A673 (cell line): Measurements from ENCODE around the gene ESPNL. TPM values are rescaled to one million over a fixed set of nuclear protein-coding genes. Genes with fewer than 3 reads are reported as not detected.

Source experiments
- BruUV-seq: library from RNA; stranded (reverse); fragments of 400-500 nt; replicated peaks from 2 replicates; lab custom pipeline; 2021; lab: Mats Ljungman, UMichigan
- CTCF ChIA-PET: fragments of 300-600 bp; sonication (Branson Sonifier 250); formaldehyde crosslinking; loops from one replicate; lab custom pipeline; 2022; ENCODE audit warnings: antibody characterized with exemption; lab: Charles Lee
- POLR2A ChIA-PET: fragments of 300-600 bp; sonication (Branson Sonifier 250); formaldehyde crosslinking; loops from one replicate; lab custom pipeline; 2022; ENCODE audit warnings: antibody characterized with exemption; ENCODE audit not compliant: low non-redundant PET; lab: Charles Lee
- DNase-seq: peaks from one replicate; pipeline ENCODE4 v3.0.0-alpha.2; 2015; ENCODE audit warnings: low spot score
- H3K27ac ChIP-seq: fragments of 200-600 bp; sonication (generic); 2 replicates; pipeline ENCODE4 v1.5.1; 2016; ENCODE audit warnings: mixed run types, low read depth, mild to moderate bottlenecking, mixed read lengths, antibody characterized with exemption, low read length; ENCODE audit not compliant: poor library complexity, severe bottlenecking
- H3K27me3 ChIP-seq: fragments of 200-600 bp; sonication (generic); replicated peaks from 2 replicates; pipeline ENCODE4 v1.6.1; 2017; ENCODE audit warnings: mixed run types, low read depth, mild to moderate bottlenecking, mixed read lengths, antibody characterized with exemption, low read length; ENCODE audit not compliant: insufficient read depth, poor library complexity
- H3K36me3 ChIP-seq: fragments of 200-600 bp; sonication (generic); 2 replicates; pipeline ENCODE4 v1.6.1; 2016; ENCODE audit warnings: mixed run types, mild to moderate bottlenecking, mixed read lengths, antibody characterized with exemption, low read length; ENCODE audit not compliant: insufficient read depth, poor library complexity, severe bottlenecking
- H3K4me1 ChIP-seq: fragments of 200-600 bp; sonication (generic); 2 replicates; pipeline ENCODE4 v1.6.1; 2017; ENCODE audit warnings: mixed run types, mild to moderate bottlenecking, mixed read lengths, antibody characterized with exemption, low read length; ENCODE audit not compliant: insufficient read depth, poor library complexity, severe bottlenecking
- H3K4me3 ChIP-seq: fragments of 200-600 bp; sonication (generic); 2 replicates; pipeline ENCODE4 v1.5.1; 2016; ENCODE audit warnings: low read depth, mixed run types, mild to moderate bottlenecking, mixed read lengths, low read length; ENCODE audit not compliant: poor library complexity, severe bottlenecking
- H3K9me3 ChIP-seq: fragments of 200-600 bp; sonication (generic); 2 replicates; pipeline ENCODE4 v1.6.1; 2016; ENCODE audit warnings: mixed run types, low read depth, mild to moderate bottlenecking, mixed read lengths, antibody characterized with exemption, low read length; ENCODE audit not compliant: poor library complexity, severe bottlenecking
- EZH2 ChIP-seq: fragments of 200-600 bp; sonication (generic); IDR thresholded peaks from 2 replicates; pipeline ENCODE4 v1.6.1; 2017; ENCODE audit warnings: borderline replicate concordance, low read depth, mild to moderate bottlenecking, mixed read lengths, antibody characterized with exemption, low read length; ENCODE audit not compliant: poor library complexity, severe bottlenecking
- intact Hi-C: fragments of 100-400 bp; cut with micrococcal nuclease; formaldehyde crosslinking; loops from one replicate; pipeline ENCODE4 v1.10.0; 2022; ENCODE audit not compliant: unreplicated experiment
- total RNA-seq: library from RNA; stranded (reverse); gene quantifications from 2 replicates; pipeline ENCODE4 v1.2.3, GENCODE V29; 2021
- TF ChIP-seq, protein P1 (sequence below): fragments of 300-800, 200-600 bp; sonication (generic); conservative IDR thresholded peaks from 2 replicates; pipeline ENCODE4 v1.5.1; 2017; ENCODE audit warnings: low read depth, mild to moderate bottlenecking, antibody characterized with exemption, low read length, moderate library complexity, mixed read lengths

Gene ESPNL
- total RNA-seq, 1 experiment from 2014 or later, result 0.30 TPM

DNA sequence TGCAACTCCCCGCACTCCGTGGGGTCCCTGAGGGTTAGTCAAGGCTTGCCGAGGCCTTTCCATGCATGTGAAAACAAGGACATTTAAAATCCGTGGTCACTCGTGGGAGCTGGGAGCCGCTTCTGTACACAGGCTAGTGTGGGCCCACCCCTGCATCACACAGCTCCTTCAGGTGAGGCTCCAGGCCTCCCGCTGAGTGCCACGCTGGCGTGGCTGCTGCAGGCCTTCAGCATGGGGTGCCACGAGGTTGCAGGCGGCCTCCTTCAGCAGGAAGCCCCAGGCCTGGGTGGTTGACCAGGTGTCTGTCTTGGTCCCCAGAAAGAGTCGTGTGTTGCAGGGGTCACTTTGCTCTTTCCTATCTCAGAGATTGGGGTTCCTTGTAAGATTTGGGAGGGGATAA, 44.9 kb downstream of the ESPNL start:
- no peaks in the 10 kb centered on the region for H3K4me1 ChIP-seq
- CTCF ChIA-PET, result interaction anchor here (0.6 kb wide), 1 partner anchor 73 kb away, joined by 3 read pairs; no protein-coding TSS in a partner anchor
- H3K27ac ChIP-seq, result no peak overlapping the region
- no peaks in the 10 kb centered on the region for H3K36me3 ChIP-seq
- TF ChIP-seq, protein P1, sequence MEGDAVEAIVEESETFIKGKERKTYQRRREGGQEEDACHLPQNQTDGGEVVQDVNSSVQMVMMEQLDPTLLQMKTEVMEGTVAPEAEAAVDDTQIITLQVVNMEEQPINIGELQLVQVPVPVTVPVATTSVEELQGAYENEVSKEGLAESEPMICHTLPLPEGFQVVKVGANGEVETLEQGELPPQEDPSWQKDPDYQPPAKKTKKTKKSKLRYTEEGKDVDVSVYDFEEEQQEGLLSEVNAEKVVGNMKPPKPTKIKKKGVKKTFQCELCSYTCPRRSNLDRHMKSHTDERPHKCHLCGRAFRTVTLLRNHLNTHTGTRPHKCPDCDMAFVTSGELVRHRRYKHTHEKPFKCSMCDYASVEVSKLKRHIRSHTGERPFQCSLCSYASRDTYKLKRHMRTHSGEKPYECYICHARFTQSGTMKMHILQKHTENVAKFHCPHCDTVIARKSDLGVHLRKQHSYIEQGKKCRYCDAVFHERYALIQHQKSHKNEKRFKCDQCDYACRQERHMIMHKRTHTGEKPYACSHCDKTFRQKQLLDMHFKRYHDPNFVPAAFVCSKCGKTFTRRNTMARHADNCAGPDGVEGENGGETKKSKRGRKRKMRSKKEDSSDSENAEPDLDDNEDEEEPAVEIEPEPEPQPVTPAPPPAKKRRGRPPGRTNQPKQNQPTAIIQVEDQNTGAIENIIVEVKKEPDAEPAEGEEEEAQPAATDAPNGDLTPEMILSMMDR, result no peak
- no peak for TF ChIP-seq EZH2
- no TSS peak for BruUV-seq
- H3K4me3 ChIP-seq, result no peak overlapping the region
- DNase-seq, result no peak
- no peaks in the 10 kb centered on the region for H3K9me3 ChIP-seq
- intact Hi-C loops, result no loop called here
- POLR2A ChIA-PET, result no interaction called here
- no peaks in the 10 kb centered on the region for H3K27me3 ChIP-seq

DNA sequence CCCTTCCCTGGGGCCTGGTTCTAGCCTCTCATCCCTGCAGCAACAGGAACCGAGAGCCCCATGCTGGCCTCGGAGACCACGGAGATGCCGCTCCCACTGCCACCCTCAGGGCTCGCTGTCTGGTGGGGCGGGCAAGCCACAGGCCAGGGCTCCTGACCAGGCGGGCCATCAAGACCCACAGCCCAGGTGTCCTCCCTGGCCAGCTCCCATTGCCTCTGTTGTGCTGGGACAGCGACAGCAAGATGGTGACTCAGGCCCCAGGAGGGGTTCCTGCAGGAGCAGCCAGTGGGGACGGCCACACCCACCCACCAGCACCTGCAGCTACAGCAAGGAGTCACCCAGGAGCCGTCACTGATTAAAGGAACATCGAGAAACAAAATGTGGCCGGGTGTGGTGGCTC, 45.7 kb downstream of the ESPNL start:
- ChIA-PET POLR2A (interaction anchor here (0.6 kb wide), 1 partner anchor 283 kb away, joined by 3 read pairs; no protein-coding TSS in a partner anchor), CTCF (interaction anchor here (0.6 kb wide), 1 partner anchor 74 kb away, joined by 3 read pairs; no protein-coding TSS in a partner anchor)

DNA sequence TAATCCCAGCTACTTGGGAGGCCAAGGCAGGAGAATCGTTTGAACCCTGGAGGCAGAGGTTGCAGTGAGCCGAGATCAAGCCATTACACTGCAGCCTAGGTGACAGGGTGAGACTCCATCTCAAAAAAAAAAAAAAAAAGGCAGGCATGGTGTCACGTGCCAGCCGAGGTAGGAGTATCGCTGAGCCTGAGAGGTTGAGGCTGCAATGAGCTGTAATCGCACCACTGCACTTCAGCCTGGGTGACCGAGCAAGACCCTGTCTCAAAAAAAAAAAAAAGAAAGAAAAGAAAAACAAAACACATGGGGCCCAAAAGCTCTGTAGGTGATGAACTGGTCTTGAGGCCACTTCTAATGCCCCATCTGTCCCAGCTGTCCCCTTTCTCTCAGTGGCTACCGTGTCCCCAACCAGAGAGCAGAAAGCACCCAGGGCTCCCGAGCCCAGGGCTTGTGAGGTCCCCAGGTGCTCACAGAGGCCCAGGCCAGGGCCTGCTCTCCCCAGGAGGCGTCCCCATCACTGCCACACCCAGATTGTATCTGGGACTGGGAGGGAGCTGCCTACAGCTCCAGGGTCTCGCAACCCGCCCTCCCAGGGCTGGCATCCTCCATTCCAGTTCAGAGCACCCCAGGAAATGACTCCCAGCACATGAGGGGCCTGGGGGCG, 46.9 kb downstream of the ESPNL start:
- Histone ChIP-seq H3K36me3 (no peaks in the 10 kb centered on the region), H3K27me3 (no peaks in the 10 kb centered on the region), H3K4me1 (no peaks in the 10 kb centered on the region), H3K4me3 (no peak overlapping the region), H3K9me3 (no peaks in the 10 kb centered on the region), H3K27ac (no peak overlapping the region)
- no TSS peak for BruUV-seq
- intact Hi-C loops, result no loop called here
- CTCF ChIA-PET, result no interaction called here
- POLR2A ChIA-PET, result no interaction called here
- TF ChIP-seq EZH2, result no peak
- TF ChIP-seq, protein P1, result no peak
- no peak for DNase-seq

More for the DNA sequence above, 45.7 kb downstream of the ESPNL start:
- H3K27ac ChIP-seq, result no peak overlapping the region
- H3K27me3 ChIP-seq, result no peaks in the 10 kb centered on the region
- no peak for TF ChIP-seq EZH2
- TF ChIP-seq, protein P1, result no peak
- no peaks in the 10 kb centered on the region for H3K36me3 ChIP-seq
- BruUV-seq, result no TSS peak
- H3K4me1 ChIP-seq, result no peaks in the 10 kb centered on the region
- intact Hi-C loops, result no loop called here
- DNase-seq, result no peak
- H3K9me3 ChIP-seq, result no peaks in the 10 kb centered on the region
- H3K4me3 ChIP-seq, result no peak overlapping the region
